OCI-LY1 (cell line): ENCODE data around the gene DIP2A.

Source experiments
- H2AFZ ChIP-seq: fragments of 200-600 bp; sonication (generic), shearing (Covaris generic); 2 replicates; pipeline ENCODE4 v1.6.0; 2014; ENCODE audit warnings: antibody characterized with exemption, mild to moderate bottlenecking, low read length
- H3F3A ChIP-seq: fragments of 200-600 bp; sonication (generic), shearing (Covaris generic); 2 replicates; pipeline ENCODE4 v1.6.0; 2014; ENCODE audit warnings: mild to moderate bottlenecking, antibody characterized with exemption, low read length, moderate library complexity; ENCODE audit not compliant: insufficient read depth
- H3K27ac ChIP-seq: fragments of 200-600 bp; sonication (generic); 2 replicates; pipeline ENCODE4 v1.5.1; 2014; ENCODE audit warnings: low read length, mixed run types, mild to moderate bottlenecking, low read depth; ENCODE audit not compliant: poor library complexity, severe bottlenecking
- H3K27me3 ChIP-seq: fragments of 200-600 bp; sonication (generic); 2 replicates; pipeline ENCODE4 v1.6.0; 2014; ENCODE audit warnings: antibody characterized with exemption, mild to moderate bottlenecking, low read length, moderate library complexity; ENCODE audit not compliant: insufficient read depth
- H3K36me3 ChIP-seq: fragments of 200-600 bp; sonication (generic); 2 replicates; pipeline ENCODE4 v1.6.1; 2014; ENCODE audit warnings: mild to moderate bottlenecking, antibody characterized with exemption, low read length, moderate library complexity, mixed read lengths; ENCODE audit not compliant: insufficient read depth
- H3K4me1 ChIP-seq: fragments of 200-600 bp; sonication (generic); 2 replicates; pipeline ENCODE4 v1.5.1; 2014; ENCODE audit warnings: mild to moderate bottlenecking, low read length, moderate library complexity; ENCODE audit not compliant: insufficient read depth, severe bottlenecking
- H3K4me2 ChIP-seq: fragments of 200-600 bp; sonication (generic), shearing (Covaris generic); 2 replicates; pipeline ENCODE4 v1.6.1; 2014; ENCODE audit warnings: low read length
- H3K4me3 ChIP-seq: fragments of 200-600 bp; sonication (generic); 2 replicates; pipeline ENCODE4 v1.5.1; 2014; ENCODE audit warnings: low read length, low read depth, mild to moderate bottlenecking, mixed read lengths; ENCODE audit not compliant: poor library complexity, severe bottlenecking
- H3K79me2 ChIP-seq: fragments of 200-600 bp; shearing (Covaris generic); 2 replicates; pipeline ENCODE4 v1.6.1; 2016; ENCODE audit warnings: mixed run types, low read length, mixed read lengths; ENCODE audit not compliant: insufficient read depth
- H3K9ac ChIP-seq: fragments of 200-600 bp; sonication (generic), shearing (Covaris generic); 2 replicates; pipeline ENCODE4 v1.6.1; 2014; ENCODE audit warnings: mild to moderate bottlenecking, low read length, mixed read lengths
- H3K9me2 ChIP-seq: fragments of 200-600 bp; sonication (generic), shearing (Covaris generic); 2 replicates; pipeline ENCODE4 v1.6.1; 2014; ENCODE audit warnings: low read depth, mild to moderate bottlenecking, low read length, mixed read lengths
- H3K9me3 ChIP-seq: fragments of 200-600 bp; shearing (Covaris generic); 2 replicates; pipeline ENCODE4 v1.6.1; 2014; ENCODE audit warnings: low read length, mixed read lengths
- H4K20me1 ChIP-seq: fragments of 200-600 bp; sonication (generic), shearing (Covaris generic); 2 replicates; pipeline ENCODE4 v1.6.0; 2016; ENCODE audit warnings: mild to moderate bottlenecking, low read length; ENCODE audit not compliant: insufficient read depth
- EZH2 ChIP-seq: fragments of 200-600 bp; sonication (generic), shearing (Covaris generic); IDR thresholded peaks from 2 replicates; pipeline ENCODE4 v1.8.0; 2017; ENCODE audit warnings: borderline replicate concordance, mixed run types, mild to moderate bottlenecking, antibody characterized with exemption, low read length, moderate library complexity, mixed read lengths
- TF ChIP-seq, protein P1 (sequence below): fragments of 200-600 bp; sonication (generic), shearing (Covaris generic); IDR thresholded peaks from 2 replicates; pipeline ENCODE4 v1.5.1; 2017; ENCODE audit warnings: mild to moderate bottlenecking, antibody characterized with exemption, low read length, moderate library complexity, mixed read lengths

DIP2A gene

DNA sequence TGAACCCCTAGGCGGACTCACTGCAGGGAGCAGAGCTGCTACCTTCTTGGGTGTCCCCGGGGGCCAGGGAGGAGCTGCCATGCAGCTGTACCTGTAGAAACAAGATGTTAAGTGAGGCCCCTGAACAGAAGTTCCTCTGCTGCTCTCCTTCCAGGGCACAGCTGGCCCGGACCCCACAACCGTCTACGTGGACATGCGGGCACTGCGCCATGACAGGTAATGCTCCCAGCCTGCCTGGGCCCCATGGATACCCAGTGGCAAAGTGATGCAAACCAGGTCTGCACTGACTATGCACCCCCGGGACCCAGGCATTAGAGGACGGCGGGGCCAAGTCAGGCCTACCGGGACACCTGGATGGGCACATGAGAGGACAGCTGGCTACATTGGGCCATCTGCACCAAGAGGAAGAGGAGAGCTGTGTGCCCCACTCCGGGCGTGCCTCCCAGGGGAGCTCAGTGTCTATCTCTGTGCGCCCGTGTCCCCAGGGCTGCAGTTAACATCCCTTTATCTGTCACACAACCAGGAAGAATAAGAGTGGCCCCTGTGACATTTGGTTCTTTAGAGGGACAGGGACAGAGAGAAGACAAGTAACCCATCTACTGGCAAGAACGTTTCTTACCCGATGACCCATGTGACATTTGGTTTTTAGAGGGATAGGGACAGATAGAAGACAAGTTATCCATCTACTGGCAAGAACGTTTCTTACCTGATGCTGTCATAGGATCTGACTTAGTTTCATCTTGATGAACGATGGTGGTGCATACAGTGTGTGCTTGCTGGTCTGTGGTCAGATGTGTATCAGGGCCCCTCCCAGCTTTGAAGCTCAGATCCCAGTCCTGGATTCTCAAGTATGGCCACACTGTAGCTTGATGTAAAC is 102.1 kb downstream of the DIP2A start:
- Histone ChIP-seq H3K4me1 (peaks cover 30% of the 10 kb centered on the region), H3K36me3 (peaks cover 50% of the 10 kb centered on the region), H4K20me1 (no peaks in the 10 kb centered on the region), H3K9ac (peak overlapping the region; percentile 68), H2AFZ (no peak overlapping the region), H3K9me2 (no peaks in the 10 kb centered on the region), H3K27ac (peak overlapping the region; percentile 94), H3K4me3 (peak overlapping the region; percentile 50), H3K79me2 (no peaks in the 10 kb centered on the region), H3K4me2 (peak overlapping the region; percentile 69), H3K27me3 (no peaks in the 10 kb centered on the region), H3F3A (no peaks in the 10 kb centered on the region), H3K9me3 (no peaks in the 10 kb centered on the region)
- no peak for TF ChIP-seq EZH2
- TF ChIP-seq, protein P1, sequence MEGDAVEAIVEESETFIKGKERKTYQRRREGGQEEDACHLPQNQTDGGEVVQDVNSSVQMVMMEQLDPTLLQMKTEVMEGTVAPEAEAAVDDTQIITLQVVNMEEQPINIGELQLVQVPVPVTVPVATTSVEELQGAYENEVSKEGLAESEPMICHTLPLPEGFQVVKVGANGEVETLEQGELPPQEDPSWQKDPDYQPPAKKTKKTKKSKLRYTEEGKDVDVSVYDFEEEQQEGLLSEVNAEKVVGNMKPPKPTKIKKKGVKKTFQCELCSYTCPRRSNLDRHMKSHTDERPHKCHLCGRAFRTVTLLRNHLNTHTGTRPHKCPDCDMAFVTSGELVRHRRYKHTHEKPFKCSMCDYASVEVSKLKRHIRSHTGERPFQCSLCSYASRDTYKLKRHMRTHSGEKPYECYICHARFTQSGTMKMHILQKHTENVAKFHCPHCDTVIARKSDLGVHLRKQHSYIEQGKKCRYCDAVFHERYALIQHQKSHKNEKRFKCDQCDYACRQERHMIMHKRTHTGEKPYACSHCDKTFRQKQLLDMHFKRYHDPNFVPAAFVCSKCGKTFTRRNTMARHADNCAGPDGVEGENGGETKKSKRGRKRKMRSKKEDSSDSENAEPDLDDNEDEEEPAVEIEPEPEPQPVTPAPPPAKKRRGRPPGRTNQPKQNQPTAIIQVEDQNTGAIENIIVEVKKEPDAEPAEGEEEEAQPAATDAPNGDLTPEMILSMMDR = no peak

DNA sequence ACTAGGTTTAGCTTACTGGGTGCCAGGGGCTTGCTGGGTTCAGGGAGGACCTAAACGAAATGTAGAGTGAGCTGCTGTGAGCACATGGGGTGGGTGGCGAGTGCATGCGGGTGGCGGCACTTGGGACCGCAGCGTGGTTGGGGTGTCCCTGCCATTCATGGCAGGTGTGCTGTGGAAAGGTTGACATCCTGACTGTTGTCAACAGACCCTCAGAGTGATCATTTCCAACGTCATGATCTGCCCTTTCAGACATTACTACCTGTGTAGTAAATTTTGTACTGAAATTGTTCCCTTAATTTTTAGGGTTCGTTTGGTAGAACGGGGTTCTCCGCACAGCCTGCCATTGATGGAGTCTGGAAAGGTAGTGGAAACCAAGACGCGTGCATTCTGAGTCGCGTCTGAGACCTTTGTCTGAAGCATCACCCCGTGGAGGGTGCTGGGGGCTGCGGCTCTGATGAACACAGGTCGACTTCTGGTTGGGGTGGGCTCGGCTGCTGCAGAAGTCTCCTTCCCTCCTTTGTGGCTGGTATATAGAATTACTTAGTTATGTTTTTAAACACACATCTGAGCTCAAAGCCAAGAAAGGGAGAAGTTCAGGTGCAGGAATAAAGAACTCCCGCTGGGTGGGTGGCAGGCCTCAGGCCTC is 102.9 kb downstream of the DIP2A start:
- H3K4me3 ChIP-seq = no peak overlapping the region
- no peaks in the 10 kb centered on the region for H4K20me1 ChIP-seq
- TF ChIP-seq EZH2 = no peak
- TF ChIP-seq, protein P1 = no peak
- H3K36me3 ChIP-seq = peaks cover 55% of the 10 kb centered on the region
- H3K27me3 ChIP-seq = no peaks in the 10 kb centered on the region
- H3K9ac ChIP-seq = no peak overlapping the region
- no peaks in the 10 kb centered on the region for H3K9me3 ChIP-seq
- peak overlapping the region; percentile 94 for H3K27ac ChIP-seq
- peak overlapping the region; percentile 69; the same call in 1 of the 2 replicates for H3K4me2 ChIP-seq
- H3K4me1 ChIP-seq = peaks cover 30% of the 10 kb centered on the region
- no peaks in the 10 kb centered on the region for H3K79me2 ChIP-seq
- H2AFZ ChIP-seq = no peak overlapping the region
- H3F3A ChIP-seq = no peaks in the 10 kb centered on the region
- no peaks in the 10 kb centered on the region for H3K9me2 ChIP-seq

DNA sequence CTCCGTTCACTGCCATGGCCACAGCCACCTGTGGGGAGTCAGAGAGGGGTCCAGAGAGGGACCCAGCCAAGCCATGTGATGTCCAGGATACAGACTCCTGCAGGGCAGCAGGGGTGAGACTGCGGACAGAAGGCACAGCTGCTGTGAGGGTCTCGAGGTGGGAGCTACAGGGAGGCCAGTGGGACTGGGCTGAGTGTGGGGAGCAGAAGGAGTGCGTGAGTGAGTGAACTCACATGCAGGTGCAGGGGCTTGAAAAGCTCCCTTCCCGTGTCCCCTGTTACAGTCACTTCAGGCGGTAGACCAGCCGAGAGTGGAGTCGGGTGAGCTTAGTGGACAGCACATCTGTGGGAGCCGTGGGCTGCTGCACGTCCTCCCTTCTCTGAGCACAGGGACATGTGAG is 103.8 kb downstream of the DIP2A start:
- TF ChIP-seq EZH2 = no peak
- TF ChIP-seq, protein P1 = no peak
- H3K4me1 ChIP-seq = peaks cover 30% of the 10 kb centered on the region
- H3K9ac ChIP-seq = no peak overlapping the region
- no peaks in the 10 kb centered on the region for H3K9me2 ChIP-seq
- H3K79me2 ChIP-seq = no peaks in the 10 kb centered on the region
- H3F3A ChIP-seq = no peaks in the 10 kb centered on the region
- H3K9me3 ChIP-seq = no peaks in the 10 kb centered on the region
- H3K4me2 ChIP-seq = no peak overlapping the region
- H2AFZ ChIP-seq = no peak overlapping the region
- H3K27ac ChIP-seq = no peak overlapping the region
- peaks cover 64% of the 10 kb centered on the region for H3K36me3 ChIP-seq
- H3K4me3 ChIP-seq = no peak overlapping the region
- no peaks in the 10 kb centered on the region for H4K20me1 ChIP-seq
- H3K27me3 ChIP-seq = no peaks in the 10 kb centered on the region
